HG03432 (cell line): ENCODE measurements around the gene DTX1.

Source experiments
- ATAC-seq: cut with Tn5 transposase; IDR thresholded peaks from one replicate; pipeline ENCODE4 v1.9.1; 2021; ENCODE audit warnings: mild to moderate bottlenecking, moderate library complexity; ENCODE audit not compliant: unreplicated experiment

The DTX1 gene

DNA sequence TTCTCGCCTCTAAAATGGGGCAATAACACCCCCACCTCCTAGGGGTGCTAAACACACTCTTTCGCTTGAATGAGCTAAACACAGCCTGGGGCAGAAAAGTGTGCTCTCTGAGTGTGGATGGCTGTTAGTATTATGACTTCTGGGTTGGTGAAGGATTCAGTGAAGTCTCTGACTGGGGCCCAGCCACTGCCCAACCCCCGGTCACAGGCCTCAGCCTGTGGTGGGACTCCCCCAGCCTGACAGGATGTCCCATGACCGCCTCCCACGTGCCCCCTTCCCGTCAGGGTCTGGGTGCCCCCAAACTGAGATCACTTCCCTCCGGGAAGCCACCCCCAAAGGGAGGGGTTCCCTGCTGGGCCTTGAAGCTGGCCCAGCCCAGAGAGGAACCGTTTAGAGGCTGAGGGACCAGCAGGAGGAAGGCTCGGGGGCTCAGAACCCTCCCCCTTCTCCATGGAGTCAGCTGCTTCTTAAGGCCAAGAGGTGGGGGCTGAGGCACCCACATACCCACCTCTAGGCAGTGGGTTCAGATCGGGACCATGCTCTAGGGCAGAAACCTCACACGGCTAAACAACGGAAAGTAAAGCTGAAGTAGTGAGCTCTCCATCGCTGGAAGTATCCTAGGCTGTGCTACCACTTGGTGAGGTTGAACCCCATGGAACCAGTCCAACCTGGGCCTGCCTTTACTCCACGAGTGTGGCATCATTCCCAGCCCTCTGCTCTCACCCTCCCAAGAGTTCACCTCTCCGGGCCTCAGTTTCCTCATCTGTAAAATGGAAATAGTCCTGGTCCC is 13.8 kb downstream of the DTX1 start:
- ATAC-seq: no peak

DNA sequence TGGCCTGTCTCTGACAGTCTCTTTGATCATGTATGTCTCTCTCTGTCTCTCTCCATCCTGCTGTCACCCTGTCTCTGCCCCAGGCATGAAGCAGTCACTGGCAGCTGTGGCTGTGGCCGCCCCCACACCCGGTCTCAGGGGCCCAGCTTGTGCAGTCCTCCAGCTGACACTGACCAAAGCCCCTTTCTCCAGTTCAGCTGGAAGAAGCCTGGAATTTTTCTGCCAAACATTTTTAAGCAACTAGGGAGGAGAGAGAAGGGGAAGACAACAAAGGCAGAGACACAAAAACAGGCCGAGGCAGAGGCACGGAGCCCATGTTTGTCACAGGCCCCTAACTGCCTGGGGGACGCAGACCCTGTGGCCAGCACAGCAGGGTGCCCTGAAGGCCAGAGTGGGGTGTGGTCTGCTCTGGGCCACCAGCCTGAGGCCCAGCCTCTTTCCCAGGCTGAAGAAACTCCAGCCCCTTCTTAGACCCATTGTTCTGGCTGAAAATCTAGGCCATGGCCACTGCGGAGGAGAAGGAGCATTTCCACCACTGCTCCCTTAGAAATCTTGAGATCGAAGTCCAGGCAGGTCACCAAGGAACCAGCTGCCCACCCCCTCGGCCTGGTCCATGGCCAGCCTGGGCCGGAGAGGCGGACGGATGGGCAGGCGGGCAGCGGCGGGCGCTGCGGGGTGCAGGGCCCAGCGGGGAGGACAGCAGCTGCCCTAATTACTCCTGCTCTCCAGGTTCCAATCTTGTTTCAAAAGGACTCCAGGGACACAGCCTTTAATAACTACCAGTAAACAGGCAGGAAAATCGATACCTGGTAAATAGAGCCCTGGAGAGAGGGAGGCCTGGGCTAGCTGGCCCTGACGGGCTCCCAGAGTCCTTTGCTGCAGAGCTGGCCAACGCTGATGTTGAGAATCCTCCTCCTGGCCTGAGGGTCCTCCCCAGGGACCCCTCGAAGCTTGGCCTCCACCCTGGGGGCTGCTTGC is 14.9 kb downstream of the DTX1 start:
- ATAC-seq: no peak

DNA sequence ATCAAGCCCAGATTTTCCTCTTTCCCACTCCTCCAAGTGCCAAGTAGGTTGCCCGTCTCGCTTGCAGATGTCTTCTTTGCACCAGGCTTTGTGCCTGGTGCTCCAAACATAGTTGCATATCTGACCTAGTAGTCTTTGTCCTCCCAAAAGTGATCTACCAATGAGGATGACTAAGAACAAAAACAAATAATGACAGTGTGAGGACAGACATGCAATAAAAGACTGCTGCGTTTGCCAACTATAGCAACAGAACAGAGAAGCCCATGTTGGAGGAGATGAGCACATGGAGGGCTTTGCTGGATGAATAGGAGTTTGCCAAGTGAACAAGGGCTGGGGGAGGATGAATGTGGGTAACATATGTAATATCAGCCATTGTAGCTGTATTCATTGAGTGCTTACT is 15.6 kb downstream of the DTX1 start:
- no peak for ATAC-seq

DNA sequence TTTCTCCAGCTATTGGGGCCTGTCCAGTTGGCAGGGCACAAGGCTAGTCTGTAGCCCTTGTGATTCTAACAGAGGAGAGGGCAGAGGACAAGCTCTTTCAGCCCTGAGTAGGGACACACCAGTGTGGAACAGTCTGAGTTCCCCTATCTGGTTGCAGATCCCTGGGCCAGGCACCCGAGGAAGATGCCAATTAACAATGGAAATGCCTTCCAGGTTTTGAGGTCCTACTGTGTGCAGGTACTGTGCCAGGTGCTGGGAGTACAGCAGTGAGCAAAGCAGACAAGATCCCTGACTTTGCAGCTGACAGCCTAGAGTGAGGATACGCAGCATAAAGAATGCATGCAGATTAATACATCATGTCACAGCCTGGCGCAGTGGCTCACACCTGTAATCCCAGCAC is 17.1 kb downstream of the DTX1 start:
- ATAC-seq: no peak

DNA sequence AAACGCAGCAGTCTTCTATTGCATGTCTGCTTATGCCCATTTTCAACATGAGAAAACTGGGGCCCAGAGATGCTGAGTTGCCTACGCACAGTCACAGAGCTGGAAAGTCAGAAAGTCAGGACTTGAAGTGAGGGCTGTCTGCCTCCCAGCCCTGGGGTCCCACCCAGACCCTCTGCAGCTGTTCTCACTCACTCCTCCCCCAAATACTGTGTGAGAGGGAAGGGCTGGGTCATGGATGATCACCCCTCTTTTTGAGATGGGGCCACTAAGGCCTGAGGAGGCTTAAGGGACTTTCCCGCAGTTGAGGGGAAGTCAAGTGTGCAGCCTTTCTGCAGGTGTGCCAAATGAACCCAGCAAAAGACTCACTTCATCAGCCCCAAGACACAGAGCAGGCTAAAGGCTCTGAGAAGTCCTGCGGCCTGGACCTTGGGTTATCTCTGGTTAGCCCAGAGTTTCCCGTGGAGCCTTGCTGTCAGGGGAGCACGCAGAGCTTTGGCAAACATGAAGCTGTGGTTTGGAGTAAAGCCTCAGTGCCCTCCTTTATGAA is 18.7 kb downstream of the DTX1 start:
- ATAC-seq: peak; percentile 90

DNA sequence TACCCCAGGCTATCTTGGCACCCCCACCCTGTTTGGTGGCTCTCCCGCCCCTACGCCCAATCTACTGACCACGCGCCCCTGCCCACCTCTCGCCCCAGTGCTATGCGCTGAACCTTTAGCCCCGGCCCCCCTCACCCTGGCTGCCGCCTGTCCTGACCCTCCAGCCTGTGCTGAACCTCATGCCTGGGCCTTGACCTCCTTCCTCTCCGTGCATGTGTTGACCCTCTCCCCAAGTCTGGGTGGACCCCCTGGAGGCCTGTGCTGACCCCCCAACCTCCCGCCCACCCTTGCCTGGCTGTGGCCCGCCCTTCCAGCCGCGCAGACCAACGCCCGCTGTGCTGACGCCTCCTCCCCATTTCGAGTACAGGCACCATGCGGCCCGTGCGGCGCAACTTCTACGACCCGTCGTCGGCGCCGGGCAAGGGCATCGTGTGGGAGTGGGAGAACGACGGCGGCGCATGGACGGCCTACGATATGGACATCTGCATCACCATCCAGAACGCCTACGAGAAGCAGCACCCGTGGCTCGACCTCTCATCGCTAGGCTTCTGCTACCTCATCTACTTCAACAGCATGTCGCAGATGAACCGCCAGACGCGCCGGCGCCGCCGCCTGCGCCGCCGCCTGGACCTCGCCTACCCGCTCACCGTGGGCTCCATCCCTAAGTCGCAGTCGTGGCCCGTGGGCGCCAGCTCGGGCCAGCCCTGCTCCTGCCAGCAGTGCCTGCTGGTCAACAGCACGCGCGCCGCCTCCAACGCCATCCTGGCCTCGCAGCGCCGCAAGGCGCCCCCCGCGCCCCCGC is 20.7 kb downstream of the DTX1 start:
- no peak for ATAC-seq

DNA sequence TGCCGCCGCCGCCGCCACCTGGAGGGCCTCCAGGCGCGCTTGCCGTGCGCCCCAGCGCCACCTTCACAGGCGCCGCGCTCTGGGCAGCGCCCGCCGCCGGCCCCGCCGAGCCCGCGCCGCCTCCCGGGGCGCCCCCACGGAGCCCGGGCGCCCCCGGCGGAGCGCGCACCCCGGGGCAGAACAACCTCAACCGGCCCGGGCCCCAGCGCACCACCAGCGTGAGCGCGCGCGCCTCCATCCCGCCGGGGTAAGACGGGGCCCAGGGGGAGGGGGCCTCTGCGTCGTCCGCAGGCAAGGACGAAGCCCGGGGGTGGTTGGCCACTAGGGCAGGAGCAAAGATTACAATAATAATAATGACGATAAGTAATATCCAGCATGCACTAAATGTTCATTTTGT is 21.3 kb downstream of the DTX1 start:
- no peak for ATAC-seq

DNA sequence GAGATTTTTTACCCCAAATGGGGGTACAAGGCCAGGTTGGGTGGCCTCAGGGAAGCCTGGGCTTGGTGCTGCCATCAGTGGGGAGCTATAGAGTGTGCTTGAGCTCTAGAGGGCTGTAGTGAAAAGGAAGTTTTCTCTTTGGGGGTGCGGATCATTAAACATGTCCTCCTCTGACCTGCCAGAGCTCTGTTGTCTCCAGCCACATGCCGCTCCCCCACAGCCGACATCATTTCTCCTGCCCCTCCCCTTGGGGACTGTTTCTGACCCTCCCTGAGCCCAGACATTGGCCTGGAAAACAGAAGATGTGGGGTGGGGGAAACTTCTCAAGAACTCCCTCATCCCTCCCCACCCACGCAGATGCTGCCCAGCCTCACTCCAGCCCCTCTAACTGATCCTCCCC is 25.3 kb downstream of the DTX1 start:
- no peak for ATAC-seq

DNA sequence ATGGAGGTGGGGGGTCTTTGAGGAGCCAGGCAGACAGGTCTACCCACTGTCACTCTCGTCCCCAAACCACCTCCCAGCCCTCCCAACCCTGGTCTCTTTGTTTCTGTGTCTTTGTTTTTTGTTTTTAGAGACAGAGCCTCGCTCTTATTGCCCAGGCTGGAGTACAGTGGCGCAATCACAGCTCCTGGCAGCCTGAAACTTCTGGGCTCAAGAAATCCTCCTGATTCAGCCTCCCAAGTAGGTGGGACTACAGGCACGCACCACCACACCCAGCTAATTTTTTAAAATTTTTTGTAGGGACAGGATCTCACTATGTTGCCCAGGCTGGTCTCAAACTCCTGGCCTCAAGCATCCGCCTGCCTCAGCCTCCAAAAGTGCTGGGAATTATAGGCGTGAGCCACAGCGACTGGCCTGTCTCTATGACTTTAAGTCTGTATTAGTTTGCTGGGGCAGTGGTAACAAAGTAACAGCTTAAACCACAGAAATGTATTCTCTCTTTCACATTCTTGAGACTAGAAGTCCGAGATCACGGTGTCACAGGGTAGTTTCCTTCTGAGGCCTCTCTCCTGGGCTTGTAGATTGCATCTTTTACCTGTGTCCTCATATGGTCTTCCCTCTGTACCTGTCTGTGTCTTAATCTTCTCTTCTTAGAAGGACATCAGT is 26.1 kb downstream of the DTX1 start:
- ATAC-seq: peak; percentile 64

DNA sequence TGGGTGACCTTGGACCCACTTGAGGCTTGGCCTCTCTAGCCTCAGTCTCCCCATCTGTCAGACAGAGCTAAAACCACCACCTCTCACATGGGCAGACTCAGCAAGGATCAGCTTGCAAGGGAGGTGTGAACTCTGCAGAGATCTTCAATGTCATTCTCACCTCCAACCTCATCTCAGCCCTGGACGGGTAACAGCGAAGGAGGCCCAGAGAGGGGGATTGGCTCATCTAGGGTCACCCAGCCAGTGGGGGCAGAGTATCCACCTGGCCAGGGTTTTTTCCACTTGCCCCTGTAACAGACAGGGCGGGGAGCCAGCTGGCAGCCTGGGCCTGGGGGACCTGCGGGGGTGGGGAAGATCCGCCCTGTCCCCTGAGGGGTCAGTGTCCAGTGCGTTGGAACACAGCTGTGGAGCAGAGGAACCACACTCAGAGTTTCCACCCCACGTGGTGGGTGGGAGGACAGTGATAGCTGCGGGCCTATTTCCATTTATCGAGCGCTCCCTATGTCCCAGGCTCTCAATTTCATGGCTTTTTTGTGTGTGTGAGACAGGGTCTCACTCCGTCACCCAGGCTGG is 27.4 kb downstream of the DTX1 start:
- no peak for ATAC-seq

DNA sequence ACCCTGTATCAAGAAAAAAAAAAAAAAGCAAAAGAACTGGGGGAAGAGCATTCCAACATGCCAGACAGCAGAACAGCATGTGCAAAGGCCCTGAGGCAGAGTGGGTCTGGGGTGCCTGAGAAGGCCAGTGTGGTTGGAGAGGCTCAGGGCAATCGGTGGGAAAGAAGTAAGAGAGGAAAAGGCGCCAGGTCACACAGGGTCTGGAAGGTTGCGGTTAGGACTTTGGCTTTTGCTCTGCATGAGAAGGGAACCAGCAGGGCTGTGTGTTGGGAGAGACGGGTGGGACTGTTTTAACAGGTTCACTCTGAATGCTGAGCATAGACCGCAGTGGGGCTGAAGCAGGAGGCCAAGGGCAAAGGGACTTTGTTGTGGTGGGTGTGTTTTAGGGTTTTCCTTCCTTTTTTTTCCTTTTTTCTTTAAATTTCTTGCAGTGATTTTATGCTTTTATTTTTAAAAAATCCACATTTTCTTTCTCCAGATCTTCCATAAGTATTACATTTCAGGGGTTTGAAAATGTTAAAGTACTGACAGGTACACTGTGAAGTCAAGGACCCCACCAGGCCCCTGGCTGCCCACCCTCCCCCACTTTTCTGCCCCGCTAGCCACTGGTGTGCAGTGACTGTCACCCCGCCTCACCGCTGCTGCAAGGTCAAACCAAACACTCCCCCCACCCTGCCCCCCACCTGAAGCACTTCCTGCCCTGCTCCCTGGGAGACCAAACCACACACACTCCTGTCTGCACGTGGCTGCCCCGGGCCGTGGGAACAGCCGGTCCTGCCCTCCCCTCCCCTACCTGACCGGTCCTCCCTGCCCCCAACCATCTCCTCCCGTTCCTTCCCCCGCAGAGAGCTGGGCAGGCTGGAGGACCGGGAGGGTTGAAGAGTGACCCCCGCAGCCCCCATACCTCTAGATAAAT is 30.0 kb downstream of the DTX1 start:
- ATAC-seq: no peak

DNA sequence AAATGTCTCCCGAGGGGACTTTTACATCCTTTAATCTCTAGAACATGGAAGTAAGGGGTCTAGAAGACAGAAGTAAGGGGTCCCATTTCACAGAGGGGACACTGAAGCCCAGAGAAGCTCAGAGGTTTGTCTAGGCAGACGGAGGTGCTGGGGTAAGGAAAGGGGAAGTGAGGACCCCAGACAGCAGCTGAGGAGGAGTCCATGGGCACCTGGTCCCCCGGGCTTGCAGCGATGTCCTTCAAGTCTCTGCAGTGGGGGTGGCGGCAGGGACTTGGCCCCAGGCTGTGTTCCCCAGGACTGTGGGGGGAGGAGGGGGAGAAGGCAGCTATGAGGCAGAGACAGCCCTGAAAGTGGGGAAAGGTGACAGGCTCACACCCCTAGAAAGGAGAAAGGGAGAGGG is 30.7 kb downstream of the DTX1 start:
- ATAC-seq: no peak

DNA sequence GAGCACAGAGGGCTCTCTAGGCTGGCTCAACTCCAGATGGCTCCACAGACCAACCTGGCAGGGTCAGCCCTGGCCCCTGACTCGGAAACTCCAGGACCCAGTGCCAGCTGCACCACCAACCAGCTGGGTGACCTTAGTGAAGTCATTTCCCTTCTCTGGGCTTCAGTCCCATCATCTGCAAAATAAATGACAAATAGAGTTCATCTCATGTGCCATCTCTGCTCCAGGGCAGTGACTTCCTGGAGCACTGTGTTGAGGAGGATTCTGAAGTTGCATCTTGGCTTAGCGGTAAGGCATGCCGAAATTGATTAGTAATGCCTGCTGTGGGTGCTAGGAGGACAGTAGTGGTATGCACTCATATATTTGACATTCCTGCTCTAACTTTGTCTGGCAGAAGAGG is 31.5 kb downstream of the DTX1 start:
- no peak for ATAC-seq

DNA sequence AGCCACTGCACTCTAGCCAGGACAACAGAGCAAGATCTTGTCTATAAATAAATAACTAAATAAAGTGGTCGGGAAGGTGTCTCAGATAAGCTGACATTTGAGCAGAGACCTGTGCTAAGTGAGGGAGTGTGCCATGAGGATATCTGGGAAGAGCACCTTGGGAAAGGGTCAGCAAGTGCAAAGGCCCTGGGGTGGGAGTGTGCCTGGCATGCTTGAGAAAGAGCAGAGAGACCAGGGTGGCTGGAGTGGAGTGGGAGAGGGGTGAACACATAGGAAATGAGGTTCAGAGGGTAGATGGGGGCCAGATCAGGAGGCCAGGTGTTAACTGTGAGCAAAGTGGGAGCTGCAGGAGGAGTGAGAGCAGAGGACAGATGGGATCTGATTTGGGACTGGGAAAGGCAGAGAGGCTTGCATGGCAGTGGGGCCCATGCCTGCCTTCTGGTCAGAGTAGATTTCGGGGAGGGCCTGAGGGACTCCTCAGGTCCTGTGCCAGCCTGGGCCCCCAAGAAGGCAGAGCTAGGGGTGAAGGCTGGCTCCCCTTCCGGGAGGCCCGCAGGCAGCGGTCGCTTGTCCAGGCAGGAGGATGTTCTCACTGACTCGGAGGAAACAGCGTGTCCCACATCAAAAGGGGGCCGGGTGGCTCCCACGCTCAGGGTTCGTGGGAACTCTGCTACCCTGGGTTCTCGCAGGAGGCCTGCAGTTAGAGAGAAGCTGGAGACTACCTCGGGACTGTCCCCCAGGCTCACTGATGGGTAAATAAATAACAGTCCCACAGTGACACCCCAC is 32.6 kb downstream of the DTX1 start:
- peak; percentile 38 for ATAC-seq

DNA sequence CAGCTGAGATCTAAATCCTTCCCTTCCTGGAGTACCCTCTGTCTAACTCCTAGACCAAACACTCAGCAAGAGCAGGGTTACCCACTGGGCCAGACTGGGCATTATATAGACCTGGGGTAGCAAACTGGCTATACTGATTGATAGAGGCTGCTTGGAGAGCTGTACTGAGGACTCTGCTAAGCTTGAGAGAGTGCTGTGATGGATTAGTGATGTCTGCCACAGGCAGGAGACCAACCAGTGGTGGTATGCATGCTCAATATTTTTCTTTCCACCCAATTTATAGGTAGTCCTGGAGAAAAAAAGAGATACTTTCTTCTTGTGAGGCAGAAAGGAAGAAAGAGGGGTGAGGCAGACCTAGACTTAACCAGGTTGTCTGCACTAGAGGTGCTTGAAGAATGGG is 33.3 kb downstream of the DTX1 start:
- no peak for ATAC-seq

DNA sequence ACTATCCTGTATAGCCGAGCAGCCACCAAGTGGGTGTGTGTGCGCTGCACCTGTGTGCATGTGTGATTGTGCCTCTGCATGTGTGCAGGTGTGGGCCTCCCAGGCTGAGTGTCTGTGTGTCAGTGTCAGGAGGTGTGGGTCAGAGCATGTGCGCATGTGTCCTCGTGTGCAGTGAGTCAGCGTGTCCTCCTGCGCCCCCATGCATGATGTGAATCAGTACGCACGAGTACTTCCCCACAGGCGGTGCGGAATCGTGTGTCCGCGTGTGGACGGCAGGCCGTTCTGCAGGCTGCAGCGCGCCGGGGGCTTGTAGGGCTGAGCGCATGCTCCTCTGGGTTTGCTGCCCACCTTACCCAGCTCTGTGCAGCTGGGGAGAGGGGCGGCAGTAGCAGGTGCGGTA is 34.2 kb downstream of the DTX1 start:
- ATAC-seq: no peak

DNA sequence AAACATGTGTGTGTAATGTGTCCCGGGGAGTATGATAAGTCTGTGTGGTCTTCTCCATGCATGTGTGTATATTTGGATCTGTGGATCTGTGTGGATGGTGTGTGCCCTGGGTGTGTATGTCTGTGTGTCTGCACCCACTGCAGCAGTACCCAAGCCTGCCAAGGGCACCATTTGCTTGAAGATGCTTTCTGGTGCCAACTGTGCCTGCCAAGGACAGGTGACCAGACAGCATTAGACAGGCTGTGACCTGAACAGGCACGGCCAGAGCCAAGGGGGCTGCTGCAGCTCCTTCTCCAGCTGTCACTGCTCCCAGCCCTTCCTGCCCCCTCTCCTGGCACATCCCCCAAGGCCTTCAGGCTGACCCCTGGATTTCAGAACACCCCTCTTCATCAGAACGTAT is 35.0 kb downstream of the DTX1 start:
- ATAC-seq: no peak
